ENCODE data around the gene UNC5A. TPM values are rescaled to one million over a fixed set of nuclear protein-coding genes. Genes with fewer than 3 reads are reported as not detected.
A peak's percentile ranks its signal among the peaks of the same experiment; 100 is the strongest.
"Not testable (repeated sequence)": the region's sequence is repeated elsewhere in the genome, so short reads cannot be mapped to it uniquely, and the experiment has no call there.

The UNC5A gene
- polyA plus RNA-seq, 10 donors: 0.84 to 2.0 (median 1.3) TPM

- DNase-seq: no peak
Measured at GRCh38 chr5:176862330-176862995, 52.1 kb downstream of the UNC5A start.

GRCh38 chr5:176863041-176863764 is 52.8 kb downstream of the UNC5A start:
- DNase-seq: no peak

GRCh38 chr5:176863765-176864098 is 53.4 kb downstream of the UNC5A start:
- no peak for DNase-seq

GRCh38 chr5:176864755-176865154 is 54.4 kb downstream of the UNC5A start:
- DNase-seq: no peak

GRCh38 chr5:176865964-176866363 is 55.6 kb downstream of the UNC5A start:
- DNase-seq: no peak

- no peak for DNase-seq
Measured at GRCh38 chr5:176866707-176867310, 56.5 kb downstream of the UNC5A start.

- no peak for DNase-seq
Measured at GRCh38 chr5:176868126-176868525, 57.8 kb downstream of the UNC5A start.

GRCh38 chr5:176868731-176869130 is 58.4 kb downstream of the UNC5A start:
- no peak for DNase-seq

GRCh38 chr5:176869501-176870109 is 59.2 kb downstream of the UNC5A start:
- no peak for DNase-seq

- peak in 2 of 3 donors; percentile 27 to 42 for DNase-seq
Measured at GRCh38 chr5:176870110-176870591, 59.8 kb downstream of the UNC5A start.

GRCh38 chr5:176870644-176871043 is 60.3 kb downstream of the UNC5A start:
- DNase-seq: not testable (repeated sequence)

GRCh38 chr5:176872586-176872985 is 62.2 kb downstream of the UNC5A start:
- DNase-seq: not testable (repeated sequence)

GRCh38 chr5:176873011-176873410 is 62.7 kb downstream of the UNC5A start:
- not testable (repeated sequence) for DNase-seq

GRCh38 chr5:176873541-176874172 is 63.3 kb downstream of the UNC5A start:
- DNase-seq: peak in 2 of 3 donors; percentile 25 to 87

- DNase-seq: no peak
Measured at GRCh38 chr5:176874198-176874780, 63.9 kb downstream of the UNC5A start.

GRCh38 chr5:176875014-176875550 is 64.7 kb downstream of the UNC5A start:
- DNase-seq: no peak

GRCh38 chr5:176875783-176876505 is 65.6 kb downstream of the UNC5A start:
- DNase-seq: no peak

GRCh38 chr5:176876506-176877431 is 66.4 kb downstream of the UNC5A start:
- no peak for DNase-seq

GRCh38 chr5:176877793-176878331 is 67.5 kb downstream of the UNC5A start:
- no peak for DNase-seq
